Activated CD4-positive, alpha-beta T cell treated with anti-CD3 and anti-CD28 coated beads for 48 hours (primary cell): Measurements from ENCODE around the gene SLC12A5.
"Not testable (repeated sequence)": the region's sequence is repeated elsewhere in the genome, so short reads cannot be mapped to it uniquely, and the experiment has no call there.

Experiments used
- DNase-seq: peaks from one replicate; pipeline ENCODE4 v3.0.0-alpha.2; 2020

The SLC12A5 gene

DNA sequence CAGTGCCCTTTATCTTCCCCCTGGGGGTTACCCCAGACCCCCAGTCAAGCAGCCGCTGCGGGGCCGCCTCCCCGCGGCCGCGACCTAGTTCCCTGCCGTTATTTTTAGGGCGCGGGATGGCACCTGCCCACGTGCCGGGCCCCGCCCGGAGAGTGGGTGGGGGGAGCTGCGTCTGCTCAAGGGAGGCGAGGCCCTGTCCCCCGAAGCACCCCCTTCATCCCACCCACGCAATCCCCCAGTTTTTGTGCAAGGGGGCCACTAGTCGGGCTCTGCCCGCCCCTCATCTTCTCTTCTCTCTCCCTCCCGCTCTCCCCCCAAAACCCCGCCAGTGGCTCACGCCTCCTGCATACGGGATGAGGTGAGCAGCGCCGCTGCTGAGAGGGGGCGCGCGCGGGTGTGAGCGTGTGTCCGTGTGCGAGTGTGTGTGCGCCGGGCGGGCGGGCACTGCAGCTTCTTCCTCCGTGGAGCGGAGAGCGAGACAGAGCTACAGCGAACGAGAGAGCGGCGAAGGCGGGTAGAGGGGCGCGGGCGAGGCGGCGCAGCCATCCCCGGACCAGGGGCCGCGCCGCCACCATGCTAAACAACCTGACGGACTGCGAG, at the start of gene SLC12A5:
SLC12A5 (plus strand) TSS at position 444 of the 600 bp plus-strand sequence; CDS start at position 574, 130 bp downstream.
- DNase-seq: no peak

DNA sequence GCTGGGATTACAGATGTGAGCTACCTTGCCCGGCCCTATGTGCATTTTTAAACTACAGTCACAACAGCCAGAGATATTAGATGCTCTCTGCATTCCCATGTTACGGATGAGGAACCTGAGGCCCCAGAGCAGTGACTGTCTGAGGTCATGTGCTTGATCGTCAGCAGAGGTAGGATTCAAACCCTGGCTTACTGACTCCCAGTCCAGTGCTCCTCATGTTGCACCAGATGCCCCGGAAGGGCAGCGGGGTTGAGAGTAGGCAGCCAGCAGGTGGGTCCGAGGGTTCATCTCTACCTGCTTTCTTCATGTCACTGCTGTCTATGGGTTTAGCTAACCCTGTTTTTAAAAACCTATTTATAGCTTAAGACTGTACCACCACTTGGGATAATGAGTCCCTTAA, 47.8 kb upstream of the SLC12A5 start:
- no peak for DNase-seq

DNA sequence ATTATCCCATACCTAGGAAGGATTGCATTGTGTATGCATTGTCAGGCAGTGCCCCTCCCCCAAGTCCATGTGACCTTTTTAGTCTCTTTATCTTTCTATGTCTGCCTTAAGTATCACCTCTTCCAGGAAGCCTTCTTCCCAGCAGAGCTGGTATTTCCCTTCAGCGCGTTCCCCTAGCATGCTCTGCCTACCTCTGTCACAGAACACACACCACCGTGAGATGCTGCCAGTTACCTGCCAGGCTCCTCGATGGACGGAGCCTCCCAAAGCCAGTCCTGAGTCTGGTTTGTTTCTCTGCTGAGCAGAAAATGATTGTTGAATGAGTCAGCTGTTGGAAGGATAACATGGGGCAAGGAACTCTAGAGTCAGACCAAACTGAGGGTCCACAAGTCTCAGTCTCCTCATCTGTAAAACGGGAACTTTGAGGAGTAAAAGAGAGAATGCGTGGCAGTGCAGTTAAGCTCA, 45.7 kb upstream of the SLC12A5 start:
- DNase-seq: no peak

DNA sequence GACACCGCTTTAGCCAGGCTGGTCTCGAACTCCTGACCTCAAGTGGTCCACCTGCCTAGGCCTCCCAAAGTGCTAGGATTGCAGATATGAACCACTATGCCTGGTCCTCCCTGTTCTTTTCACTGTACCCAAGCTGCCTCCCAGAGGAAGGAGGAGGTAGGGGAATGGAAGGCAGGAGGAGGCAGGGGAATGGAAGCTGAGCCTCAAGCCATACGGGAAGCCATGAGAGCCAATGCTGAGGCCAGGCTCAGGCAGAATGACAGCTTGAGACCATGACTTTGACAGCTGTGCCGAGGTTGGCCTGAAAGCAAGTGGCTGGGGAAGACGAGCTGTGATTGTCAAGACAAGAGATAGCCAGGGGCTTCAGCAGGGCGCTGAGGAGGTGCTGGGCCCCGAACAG, 43.4 kb upstream of the SLC12A5 start:
- no peak for DNase-seq

DNA sequence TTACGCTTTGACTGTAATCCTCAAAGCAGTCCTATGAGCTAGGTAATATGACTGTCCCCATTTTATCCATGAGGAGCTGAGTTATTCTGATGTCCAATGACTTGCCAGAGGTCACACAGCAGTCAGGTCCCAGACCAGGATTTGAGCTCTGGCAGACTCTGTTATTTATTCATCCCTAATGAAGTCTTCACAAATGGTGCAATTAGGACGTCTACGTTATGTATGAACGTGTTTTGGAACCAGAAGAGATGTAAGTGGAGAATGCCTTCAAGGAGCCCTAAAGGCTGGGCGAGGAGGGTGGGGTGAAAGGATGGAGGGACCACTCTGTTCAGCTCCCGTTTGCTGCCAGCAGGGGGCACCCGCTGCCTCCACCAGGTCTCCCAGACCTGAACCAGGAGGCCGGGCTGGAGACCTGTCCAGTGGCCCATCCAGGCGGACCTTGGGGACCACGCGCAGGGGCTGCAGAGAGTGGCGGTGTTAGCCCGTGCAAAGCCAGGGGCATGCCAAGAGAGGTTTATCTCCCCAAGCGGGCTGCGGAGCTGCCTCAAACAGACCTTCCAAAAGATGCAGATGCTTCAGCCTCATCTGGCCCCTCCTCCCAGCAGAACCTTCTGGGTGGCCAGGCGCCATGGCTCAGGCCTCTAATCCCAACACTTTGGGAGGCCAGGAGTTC, 41.8 kb upstream of the SLC12A5 start:
- DNase-seq: peak; percentile 87

DNA sequence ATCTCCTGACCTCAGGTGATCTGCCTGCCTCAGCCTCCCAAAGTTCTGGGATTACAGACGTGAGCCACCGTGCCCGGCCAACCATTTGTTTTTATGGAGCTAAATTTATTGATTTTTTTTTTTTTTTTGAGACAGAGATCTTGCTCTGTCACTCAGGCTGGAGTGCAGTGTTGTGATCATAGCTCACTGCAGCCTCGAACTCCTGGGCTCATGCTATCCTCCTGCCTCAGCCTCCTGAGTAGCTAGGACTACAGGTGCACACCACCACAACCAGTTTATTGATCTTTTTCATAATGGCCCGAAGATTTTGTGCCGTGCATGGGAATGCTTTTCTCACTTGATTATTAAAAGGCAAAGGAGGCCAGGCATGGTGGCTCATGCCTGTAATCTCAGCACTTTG, 40.2 kb upstream of the SLC12A5 start:
- DNase-seq: not testable (repeated sequence)

DNA sequence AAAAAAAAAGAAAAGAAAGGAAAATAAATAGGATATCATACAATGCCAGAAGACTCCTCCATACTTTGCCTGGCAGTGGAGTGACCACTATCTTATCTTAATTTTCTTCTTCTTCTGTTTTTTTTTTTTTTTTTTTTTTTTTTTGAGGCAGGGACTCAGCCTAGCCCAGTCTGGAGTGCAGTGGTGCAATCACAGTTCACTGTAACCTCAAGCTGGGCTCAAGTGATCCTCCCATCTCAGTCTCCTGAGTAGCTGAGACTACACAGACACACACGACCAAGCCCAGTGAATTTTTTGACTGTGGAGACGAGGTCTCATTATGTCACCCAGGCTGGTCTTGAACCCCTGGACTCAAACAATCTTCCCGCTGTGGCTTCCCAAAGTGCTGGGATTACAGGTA, 37.4 kb upstream of the SLC12A5 start:
- DNase-seq: no peak

DNA sequence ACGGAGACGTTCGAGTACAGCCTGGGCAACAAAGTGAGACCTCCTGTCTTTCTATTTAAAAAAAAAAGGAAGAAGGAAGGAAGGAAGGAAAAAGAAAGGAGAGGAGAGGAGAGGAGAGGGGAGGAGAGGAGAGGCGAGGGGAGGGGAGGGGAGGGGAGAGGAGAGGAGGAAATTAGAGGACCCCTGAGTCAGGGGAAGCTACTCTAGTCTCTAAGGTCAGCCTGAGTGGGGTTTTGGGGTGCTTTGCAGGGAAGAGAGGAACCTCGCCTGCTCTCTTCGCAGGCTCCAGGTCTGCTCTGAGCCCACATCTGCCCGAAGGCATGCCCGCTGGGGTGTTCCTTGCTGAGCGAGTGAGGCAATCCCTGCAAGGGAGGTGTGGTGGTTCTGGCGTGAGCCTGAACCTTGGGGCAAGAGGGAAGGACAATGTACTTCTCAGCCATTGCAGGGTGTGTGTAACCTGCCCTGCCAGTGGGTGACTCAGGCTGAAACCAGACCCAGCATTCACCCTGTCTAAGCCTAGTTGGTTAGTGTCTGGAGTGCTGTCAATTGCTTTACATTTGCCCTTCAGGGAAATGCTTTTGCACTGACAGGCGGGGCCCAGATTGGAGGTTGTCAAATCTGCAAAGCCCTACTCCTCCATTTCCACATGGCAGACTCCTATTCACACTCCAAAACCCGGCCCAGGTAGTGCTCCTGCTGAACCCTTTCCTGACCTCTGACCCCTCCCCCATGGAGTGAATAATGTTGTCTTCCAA, 35.6 kb upstream of the SLC12A5 start:
- DNase-seq: no peak

DNA sequence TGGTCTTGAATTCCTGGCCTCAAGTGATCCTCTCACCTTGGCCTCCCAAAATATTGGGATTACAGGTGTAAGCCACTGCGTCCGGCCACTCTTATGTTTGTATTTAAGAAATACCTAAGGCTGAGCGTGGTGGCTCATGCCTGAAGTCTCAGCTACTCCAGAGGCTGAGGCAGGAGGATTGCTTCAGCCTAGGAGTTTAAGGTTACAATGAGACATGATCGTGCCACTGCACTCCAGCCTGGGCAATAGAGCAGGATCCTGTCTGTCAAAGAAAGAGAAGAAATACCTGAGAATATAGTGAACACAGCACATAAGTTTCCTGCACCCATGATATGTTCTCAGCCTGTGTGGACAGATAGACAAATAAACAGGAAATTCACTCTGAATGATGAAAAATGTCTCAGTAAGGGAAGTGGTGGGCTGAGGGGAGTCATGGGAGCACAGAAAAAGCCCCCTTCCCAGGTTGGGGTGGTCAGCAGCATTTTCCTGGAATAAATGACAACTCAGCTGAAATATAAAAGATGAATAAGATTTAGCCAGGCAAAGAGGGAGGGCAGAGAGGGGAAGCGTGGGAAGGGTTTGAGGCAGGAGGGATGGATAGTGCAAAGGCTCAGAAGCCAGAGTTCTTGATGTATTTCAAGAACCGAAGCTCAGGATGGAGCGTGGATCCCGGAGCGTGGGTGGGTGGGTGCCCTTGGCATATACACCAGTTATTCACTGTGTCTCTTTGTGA, 34.1 kb upstream of the SLC12A5 start:
- no peak for DNase-seq

DNA sequence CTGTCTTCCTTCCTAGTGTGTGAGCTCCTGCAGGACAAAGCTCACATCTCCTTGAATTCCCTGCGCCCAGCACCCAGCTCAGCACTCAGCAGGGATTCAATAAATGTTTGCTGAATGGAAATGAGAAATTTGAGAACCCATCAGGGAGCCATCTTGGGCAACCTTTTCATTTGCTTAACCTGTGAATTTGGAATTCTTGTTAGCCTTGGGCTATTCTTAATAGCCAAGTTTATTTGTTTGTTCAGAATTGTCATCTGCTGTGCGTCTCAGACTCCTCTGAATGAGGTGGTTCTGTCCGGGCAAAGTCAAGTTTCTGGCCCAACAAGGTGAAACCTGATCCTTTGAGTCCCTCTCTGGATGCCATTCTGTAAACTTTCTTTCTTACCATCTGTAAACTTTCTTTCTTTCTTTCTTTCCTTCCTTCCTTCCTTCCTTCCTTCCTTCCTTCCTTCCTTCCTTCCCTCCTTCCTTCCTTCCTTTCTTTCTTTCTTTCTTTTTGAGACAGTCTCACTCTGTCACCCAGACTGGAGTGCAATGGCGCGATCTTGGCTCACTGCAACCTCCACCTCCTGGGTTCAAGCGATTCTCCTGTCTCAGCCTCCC, 33.4 kb upstream of the SLC12A5 start:
- not testable (repeated sequence) for DNase-seq

DNA sequence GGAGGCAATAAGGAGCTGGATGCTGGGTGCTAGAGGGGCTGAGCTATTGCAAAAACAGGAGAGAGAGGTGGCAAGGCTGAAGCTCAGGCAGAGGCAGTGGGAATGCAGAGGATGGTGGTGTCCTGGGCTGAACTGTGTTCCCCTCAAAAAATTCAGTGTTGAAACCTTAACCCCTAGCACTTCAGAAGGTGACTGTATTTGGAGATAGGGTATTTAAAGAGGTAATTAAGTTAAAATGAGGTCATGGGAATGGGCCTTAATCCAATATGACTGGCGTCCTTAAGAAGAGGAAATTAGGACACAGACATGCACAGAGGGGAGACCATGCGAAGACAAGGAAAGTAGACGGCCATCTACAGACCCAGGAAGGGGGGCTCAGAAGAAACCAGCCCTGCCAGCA, 31.8 kb upstream of the SLC12A5 start:
- DNase-seq: no peak

DNA sequence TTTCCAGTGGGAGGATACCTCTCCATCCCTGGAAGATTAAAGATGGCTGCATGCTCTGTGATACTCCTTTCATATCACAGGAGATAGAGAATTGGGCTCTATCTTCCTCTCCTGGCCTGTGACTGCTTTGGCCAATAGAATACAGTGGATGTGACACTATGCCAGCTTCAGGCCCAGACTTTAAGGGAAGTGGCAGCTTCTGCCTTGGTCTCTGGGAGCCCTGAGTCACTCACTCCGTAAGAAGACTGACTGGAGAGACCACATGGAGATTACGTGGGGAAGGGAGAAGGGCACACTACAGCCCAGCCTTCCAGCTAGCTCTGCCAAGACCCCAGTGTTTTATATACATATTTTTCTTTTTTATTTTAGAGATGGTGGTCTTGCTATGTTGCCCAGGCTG, 30.7 kb upstream of the SLC12A5 start:
- DNase-seq: no peak

DNA sequence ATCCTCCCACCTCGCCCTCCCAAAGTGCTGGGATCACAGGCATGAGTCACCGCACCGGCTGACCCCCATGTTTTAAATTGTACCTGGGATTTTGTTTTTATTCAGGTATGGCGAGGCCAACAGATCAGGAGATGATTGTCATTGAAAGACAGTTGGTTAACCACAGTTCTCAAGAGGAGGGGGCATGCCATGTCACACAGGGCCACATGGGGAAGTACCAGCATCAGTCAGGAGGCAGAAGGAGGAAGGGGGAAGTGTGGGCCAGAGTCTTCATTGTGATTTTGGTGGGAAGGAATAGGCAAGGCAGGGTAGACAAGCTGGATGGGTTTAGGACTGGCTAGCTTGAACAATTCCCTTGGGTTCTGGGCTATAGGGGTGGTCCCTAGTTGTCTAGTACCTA, 30.3 kb upstream of the SLC12A5 start:
- no peak for DNase-seq

DNA sequence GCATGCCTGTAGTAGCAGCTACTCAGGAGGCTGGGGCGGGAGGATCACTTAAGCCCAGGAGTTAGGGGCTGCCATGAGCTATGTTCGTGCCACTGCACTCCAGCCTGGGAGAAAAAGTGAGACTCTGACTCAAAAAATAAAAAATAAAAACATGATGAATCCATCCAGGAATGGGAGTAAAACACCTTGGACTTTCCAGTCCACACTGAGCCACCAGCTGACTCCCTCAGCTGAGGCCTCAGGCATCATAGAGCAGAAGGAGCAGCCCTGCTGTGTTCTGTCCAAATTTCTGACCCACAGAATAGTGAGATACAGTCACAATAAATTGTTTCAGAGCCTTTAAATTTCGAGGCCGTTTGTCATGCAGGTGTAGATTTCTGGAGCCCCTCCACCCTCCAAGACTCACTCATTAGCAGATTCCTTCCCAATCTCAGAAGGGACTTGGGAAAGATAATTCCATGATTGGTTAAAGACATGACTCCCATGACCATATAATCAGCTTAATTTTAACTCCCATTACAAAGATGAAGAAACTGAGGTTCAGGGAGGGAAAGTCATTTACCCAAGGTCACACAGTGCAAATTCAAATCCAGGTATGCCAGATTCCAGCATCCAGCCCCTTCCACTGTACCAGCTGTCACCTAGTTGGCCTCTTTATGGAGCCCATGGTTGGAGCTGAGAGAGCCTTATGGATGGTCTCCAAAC, 29.3 kb upstream of the SLC12A5 start:
- DNase-seq: no peak

DNA sequence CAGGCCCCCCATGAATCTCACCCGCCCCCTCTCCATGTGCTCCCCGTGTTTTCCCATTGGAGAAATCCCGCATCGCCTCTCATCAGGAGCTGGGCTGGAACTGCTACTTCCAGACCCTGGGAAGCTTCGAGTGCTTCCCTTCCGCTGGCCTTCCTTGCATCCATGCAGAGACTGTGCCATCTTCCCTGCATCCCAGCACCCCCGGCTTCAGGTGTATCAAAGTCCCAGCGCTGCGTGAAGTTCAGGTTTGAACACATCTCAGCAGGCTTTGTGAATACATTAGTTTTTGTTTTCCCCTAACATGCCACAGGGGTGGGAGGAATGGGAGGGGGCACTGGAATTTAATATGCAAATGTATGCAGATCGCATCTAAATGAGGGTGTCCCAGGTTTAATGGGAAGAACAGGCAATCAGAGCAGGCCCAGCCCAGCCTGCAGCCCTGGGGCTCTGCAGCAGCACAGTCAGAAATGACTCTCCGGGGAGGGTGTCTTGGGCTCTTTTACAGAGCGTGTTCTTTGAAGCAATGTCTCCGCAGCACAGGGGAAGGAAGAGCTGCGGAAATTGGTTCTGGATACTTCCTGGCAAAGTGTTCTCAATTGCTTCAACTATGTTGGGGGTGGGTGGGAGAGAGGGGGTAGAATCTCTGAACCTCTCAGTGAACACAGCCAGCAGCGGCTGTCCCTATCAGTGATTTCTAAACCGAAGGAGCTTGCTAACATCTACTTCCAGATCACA, 28.6 kb upstream of the SLC12A5 start:
- DNase-seq: no peak

DNA sequence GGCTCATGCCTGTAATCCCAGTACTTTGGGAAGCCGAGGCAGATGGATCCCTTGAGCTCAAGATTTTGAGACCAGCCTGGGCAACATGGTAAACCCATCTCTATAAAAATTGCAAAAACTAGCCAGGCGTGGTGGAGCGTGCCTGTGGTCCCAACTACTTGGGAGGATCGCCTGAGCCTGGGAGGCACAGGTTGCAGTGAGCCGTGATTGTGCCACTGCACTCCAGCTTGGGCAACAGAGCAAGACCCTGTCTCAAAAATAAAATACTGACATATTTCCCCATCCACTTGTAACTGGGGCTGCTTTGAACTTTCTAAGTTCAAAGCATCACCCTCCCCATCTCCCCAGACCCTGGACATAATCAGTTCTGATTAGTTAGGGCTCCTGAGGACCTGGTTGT, 27.5 kb upstream of the SLC12A5 start:
- no peak for DNase-seq

DNA sequence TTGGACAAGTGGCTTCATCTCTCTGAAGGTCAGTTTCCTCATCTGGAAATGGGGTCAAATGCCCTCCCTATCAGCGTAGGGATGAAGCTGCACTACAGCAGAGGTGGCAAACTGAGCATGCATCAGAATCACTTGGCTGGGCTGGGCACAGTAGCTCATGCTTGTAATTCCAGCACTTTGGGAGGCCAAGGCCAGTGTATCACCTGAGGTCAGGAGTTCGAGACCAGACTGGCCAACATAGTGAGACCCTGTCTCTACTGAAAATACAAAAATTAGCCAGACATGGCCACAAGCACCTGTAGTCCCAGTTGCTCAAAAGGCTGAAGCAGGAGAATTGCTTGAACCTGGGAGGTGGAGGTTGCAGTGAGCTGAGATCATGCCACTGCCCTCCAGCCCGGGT, 27.0 kb upstream of the SLC12A5 start:
- DNase-seq: no peak

DNA sequence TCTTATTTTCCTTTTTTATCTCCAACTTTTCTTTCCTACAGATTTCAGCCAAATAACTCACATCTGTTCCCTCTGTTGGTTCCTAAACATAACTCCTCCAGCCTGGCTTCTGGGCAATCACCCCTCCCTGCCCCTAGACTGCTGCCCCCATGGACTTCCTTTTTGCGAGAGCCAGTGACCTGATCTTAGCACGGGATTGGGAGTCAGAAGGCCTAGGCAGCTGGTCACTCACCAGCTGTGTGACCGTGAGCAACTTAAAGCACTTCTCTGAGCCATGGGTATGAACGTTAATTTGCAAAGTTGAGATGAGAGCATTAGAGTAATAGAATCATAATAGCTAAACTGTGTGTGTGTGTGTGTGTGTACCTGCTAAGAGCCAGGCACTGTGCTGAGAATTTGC, 24.8 kb upstream of the SLC12A5 start:
- DNase-seq: no peak

DNA sequence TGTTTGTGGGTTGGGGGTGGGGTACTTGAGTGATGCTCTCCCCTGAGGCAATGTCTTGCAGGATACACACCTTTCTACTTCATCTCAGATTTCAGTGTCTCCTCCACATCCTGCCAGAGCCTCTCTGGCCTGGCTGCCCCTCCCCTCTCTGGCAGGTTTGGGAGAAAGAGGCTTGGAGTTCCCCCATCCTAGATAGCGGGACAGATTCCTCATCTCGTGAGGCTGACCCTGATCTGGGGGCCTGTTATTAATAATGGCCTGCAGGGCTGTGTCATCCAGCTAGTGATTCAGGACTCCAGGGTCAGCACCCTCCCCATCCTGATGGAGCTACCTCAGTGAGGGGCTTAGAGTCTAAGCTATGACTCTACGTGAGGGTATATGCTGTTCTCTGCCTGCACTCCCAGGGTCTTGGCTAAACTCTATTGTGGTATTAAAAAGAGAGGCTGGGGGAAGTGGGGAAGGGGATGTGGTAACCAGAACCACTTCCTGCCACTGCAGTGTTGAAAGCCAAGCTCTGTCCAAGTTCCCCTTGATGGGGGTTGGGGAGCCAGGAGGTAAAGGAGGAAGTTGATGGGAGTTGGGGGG, 24.0 kb upstream of the SLC12A5 start:
- DNase-seq: no peak

DNA sequence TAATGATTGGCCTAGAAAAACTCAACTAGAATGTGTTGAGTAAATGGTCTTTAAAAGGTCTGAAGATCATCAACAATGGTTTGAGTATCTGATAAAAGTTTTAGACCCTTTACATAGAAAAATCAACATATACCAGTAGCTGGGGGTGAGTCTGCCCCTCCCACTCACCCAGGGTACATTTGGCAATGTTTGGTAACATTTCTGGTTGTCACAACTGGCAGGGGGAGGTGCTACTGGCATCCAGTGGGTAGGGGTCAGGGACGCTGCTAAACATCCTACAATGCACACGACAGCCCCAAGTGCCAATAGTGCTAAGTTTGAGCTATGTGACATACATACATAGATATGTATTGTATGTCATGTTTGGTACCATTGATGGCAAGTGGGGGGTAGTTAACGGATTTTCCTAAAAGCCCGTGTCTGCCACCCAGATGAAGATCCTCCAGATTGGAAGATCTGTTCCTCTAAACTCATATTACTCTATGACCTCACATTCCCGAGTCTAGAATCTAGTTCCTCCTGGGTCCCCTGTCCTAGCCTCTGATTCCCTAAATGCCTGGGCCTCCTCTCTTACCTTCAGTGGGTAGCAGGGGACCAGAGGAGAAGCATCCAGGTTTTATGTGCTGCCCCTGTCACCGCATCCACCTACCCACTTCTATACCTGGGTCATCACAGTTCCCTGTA, 22.9 kb upstream of the SLC12A5 start:
- no peak for DNase-seq

DNA sequence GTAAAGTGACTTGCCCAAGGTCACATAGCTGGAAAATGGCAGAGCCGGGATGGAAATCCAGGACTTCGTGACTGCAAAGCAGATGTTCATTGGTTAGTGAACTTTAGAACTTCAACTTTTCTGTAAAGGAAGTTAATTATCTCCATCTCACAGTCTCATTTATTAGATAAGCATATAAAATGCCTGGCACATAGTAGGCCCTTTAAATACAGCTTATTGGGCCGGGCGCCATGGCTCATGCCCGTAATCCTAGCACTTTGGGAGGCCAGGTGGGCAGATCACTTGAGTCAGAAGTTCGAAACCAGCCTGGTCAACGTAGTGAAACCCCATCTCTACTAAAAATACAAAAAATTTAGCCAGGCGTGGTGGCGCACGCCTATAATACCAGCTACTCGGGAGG, 22.1 kb upstream of the SLC12A5 start:
- DNase-seq: no peak
